ENCODE measurements around the gene LMTK3.

DNA sequence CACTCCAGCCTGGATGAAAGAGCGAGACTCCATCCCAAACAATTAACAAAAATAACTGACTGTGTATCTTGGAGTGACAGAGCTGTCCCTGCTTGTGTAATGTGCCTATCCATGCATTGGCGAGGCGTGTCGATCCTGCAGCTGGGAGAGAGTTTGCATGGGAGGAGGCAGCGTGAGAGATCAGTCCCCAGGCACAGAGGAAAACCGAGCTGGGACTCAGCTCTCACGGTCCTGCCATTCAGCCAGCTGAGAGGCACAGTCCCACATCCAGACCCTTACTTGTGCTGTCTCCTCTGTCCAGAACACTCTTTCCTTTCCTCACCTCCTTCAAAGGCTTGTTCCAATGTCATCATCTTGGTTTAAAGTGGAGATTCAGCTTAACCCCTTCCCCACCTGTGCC, 28.5 kb upstream of the LMTK3 start:
- TF ChIP-seq, protein P1, sequence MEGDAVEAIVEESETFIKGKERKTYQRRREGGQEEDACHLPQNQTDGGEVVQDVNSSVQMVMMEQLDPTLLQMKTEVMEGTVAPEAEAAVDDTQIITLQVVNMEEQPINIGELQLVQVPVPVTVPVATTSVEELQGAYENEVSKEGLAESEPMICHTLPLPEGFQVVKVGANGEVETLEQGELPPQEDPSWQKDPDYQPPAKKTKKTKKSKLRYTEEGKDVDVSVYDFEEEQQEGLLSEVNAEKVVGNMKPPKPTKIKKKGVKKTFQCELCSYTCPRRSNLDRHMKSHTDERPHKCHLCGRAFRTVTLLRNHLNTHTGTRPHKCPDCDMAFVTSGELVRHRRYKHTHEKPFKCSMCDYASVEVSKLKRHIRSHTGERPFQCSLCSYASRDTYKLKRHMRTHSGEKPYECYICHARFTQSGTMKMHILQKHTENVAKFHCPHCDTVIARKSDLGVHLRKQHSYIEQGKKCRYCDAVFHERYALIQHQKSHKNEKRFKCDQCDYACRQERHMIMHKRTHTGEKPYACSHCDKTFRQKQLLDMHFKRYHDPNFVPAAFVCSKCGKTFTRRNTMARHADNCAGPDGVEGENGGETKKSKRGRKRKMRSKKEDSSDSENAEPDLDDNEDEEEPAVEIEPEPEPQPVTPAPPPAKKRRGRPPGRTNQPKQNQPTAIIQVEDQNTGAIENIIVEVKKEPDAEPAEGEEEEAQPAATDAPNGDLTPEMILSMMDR (IDR thresholded peaks at IDR 0.05; ENCODE audit: low read depth, low read length, poor library complexity, severe bottlenecking) = no peak
- TF ChIP-seq EZH2phosphoT487 (IDR thresholded peaks at IDR 0.05; ENCODE audit: borderline replicate concordance, low read length) = no peak
